ENCODE measurements around the gene MIGA2.

The MIGA2 gene

DNA sequence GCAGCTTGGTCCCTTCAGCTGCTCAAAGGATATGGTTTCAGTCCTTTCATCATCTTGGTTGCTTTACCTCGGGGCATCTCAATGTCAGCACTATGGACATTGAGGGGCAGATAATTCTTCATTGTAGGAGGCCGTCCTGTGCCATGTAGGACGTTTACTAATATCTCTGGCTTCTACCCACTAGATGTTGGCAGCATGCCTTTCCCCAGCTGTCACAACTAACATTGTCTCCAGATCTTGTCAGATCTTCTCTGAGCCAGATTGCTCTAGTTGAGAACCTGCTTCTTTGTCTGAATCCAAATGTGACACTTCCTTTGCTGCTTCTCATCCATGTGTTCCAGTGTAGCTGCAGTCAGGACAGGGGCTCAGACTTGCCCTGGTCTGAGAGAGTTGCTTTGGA lies 85.1 kb downstream of the MIGA2 start:
- TF ChIP-seq, protein P1, sequence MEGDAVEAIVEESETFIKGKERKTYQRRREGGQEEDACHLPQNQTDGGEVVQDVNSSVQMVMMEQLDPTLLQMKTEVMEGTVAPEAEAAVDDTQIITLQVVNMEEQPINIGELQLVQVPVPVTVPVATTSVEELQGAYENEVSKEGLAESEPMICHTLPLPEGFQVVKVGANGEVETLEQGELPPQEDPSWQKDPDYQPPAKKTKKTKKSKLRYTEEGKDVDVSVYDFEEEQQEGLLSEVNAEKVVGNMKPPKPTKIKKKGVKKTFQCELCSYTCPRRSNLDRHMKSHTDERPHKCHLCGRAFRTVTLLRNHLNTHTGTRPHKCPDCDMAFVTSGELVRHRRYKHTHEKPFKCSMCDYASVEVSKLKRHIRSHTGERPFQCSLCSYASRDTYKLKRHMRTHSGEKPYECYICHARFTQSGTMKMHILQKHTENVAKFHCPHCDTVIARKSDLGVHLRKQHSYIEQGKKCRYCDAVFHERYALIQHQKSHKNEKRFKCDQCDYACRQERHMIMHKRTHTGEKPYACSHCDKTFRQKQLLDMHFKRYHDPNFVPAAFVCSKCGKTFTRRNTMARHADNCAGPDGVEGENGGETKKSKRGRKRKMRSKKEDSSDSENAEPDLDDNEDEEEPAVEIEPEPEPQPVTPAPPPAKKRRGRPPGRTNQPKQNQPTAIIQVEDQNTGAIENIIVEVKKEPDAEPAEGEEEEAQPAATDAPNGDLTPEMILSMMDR (IDR thresholded peaks at IDR 0.05; ENCODE audit: low read depth, low read length, missing control alignments) = no peak
- no peak for DNase-seq (ENCODE audit: low read depth)
- H3K4me3 ChIP-seq (ENCODE audit: low read depth, low read length) = no peak overlapping the region
